H1 (cell line): ENCODE data around the gene PYCARD. TPM values are rescaled to one million over a fixed set of nuclear protein-coding genes. Genes with fewer than 3 reads are reported as not detected.

Experiments
- ASH2L ChIP-seq: fragments of 200-600, 300-600 bp; sonication (generic); IDR thresholded peaks from one replicate; pipeline ENCODE4 v1.7.1; 2017; ENCODE audit warnings: low read length
- CEBPB ChIP-seq: IDR thresholded peaks from 2 replicates; pipeline ENCODE4 v1.6.1; 2012; ENCODE audit warnings: low read depth, low read length
- CHD7 ChIP-seq: fragments of 300-600 bp; sonication (generic); IDR thresholded peaks from 2 replicates; pipeline ENCODE4 v1.7.1; 2012; ENCODE audit warnings: low read length, moderate library complexity, mild to moderate bottlenecking, inconsistent platforms; ENCODE audit not compliant: insufficient replicate concordance
- EP300 ChIP-seq, 2 experiments: IDR thresholded peaks; 1 replicate in 1 of 2; 2 replicates in 1 of 2; pipeline ENCODE4 v1.6.1; 2011 to 2012; ENCODE audit warnings: low read depth in 2 of 2, low read length in 2 of 2, mild to moderate bottlenecking in 2 of 2, borderline replicate concordance in 1 of 2, inconsistent platforms in 1 of 2, moderate library complexity in 1 of 2
- HDAC2 ChIP-seq, 2 experiments: fragments of 300-600 bp in 1 of 2; sonication (generic) in 1 of 2; IDR thresholded peaks; 2 replicates each; pipeline ENCODE4 v1.6.1; 2011 to 2012; ENCODE audit warnings: low read depth in 2 of 2, low read length in 2 of 2, mild to moderate bottlenecking in 2 of 2, moderate library complexity in 2 of 2, borderline replicate concordance in 1 of 2, inconsistent platforms in 1 of 2
- JUND ChIP-seq: IDR thresholded peaks from 2 replicates; pipeline ENCODE4 v1.6.1; 2011; ENCODE audit warnings: mild to moderate bottlenecking, improper control_type of control experiment, low read length
- MAFK ChIP-seq: IDR thresholded peaks from 2 replicates; pipeline ENCODE4 v1.6.1; 2012; ENCODE audit warnings: low read depth, mild to moderate bottlenecking, improper control_type of control experiment, low read length
- NANOG ChIP-seq: IDR thresholded peaks from 2 replicates; pipeline ENCODE4 v1.6.1; 2011; ENCODE audit warnings: low read length, low read depth, mild to moderate bottlenecking, inconsistent platforms; ENCODE audit not compliant: insufficient read depth, poor library complexity, severe bottlenecking
- NRF1 ChIP-seq: IDR thresholded peaks from 2 replicates; pipeline ENCODE4 v1.6.1; 2011; ENCODE audit warnings: mild to moderate bottlenecking, low read depth, low read length, improper control_type of control experiment
- POLR2AphosphoS5 ChIP-seq: IDR thresholded peaks from 2 replicates; pipeline ENCODE4 v1.6.1; 2011; ENCODE audit warnings: low read depth, low read length
- RNF2 ChIP-seq: fragments of 200-900, 300-1000 bp; sonication (generic); IDR thresholded peaks from 2 replicates; pipeline ENCODE4 v1.7.1; 2016; ENCODE audit warnings: borderline replicate concordance, low read depth, mild to moderate bottlenecking, antibody characterized with exemption, low read length; ENCODE audit not compliant: poor library complexity, severe bottlenecking; ENCODE audit errors: missing control alignments
- polyA plus RNA-seq, 7 experiments: library from polyadenylated mRNA; depleted of rRNA in 3 of 7; stranded (reverse) in 5 of 7; unstranded in 2 of 7; fragments of >200 nt in 5 of 7; fragments of 200-250 nt in 2 of 7; gene quantifications; 1 replicate in 5 of 7; 2 replicates in 1 of 7; 4 replicates in 1 of 7; pipeline versions ENCODE4 v1.2.1 to v1.2.3, GENCODE V29; 2011 to 2013; ENCODE audit warnings: missing spikeins in 2 of 7, mixed read lengths in 2 of 7
- total RNA-seq: library from RNA; stranded (reverse); fragmentation: NEBNext Ultra II Directional; extraction: Animal tissue kit (Norgen Biotek cat#: 25700); gene quantifications from 2 replicates; pipeline ENCODE4 v1.2.1, GENCODE V29; 2021

PYCARD gene
- total and polyA plus RNA-seq, 2 of the 8 experiments (the other 6 are each of a cell fraction or from before 2014, with no cell fraction given): 29.9 to 77.9 TPM

DNA sequence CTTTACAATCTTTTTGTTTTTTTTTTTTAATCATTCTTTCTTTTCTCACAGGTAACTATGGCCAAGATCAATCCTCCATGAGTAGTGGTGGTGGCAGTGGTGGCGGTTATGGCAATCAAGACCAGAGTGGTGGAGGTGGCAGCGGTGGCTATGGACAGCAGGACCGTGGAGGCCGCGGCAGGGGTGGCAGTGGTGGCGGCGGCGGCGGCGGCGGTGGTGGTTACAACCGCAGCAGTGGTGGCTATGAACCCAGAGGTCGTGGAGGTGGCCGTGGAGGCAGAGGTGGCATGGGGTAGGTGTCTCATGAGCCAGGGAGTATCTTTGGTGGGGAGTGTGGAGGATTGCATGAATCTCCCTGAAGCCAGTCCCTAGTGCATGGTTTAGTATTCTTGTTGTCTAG, 17.7 kb downstream of the PYCARD start (continued):
- TF ChIP-seq CHD7 (no peak), MAFK (no peak), HDAC2 (IDR thresholded peaks at IDR 0.05; ENCODE audit: borderline replicate concordance in 1 of 2, low read depth in 2 of 2, low read length in 2 of 2) (no peak), POLR2AphosphoS5 (no peak; the same call in 1 of the 2 replicates), CEBPB (no peak), EP300 (IDR thresholded peaks at IDR 0.05; ENCODE audit: borderline replicate concordance in 1 of 2, low read depth in 2 of 2, low read length in 2 of 2) (no peak), ASH2L (no peak), NRF1 (no peak), RNF2 (no peak), NANOG (no peak), JUND (no peak)
